ENCODE data around the gene PNMT.

PNMT gene

DNA sequence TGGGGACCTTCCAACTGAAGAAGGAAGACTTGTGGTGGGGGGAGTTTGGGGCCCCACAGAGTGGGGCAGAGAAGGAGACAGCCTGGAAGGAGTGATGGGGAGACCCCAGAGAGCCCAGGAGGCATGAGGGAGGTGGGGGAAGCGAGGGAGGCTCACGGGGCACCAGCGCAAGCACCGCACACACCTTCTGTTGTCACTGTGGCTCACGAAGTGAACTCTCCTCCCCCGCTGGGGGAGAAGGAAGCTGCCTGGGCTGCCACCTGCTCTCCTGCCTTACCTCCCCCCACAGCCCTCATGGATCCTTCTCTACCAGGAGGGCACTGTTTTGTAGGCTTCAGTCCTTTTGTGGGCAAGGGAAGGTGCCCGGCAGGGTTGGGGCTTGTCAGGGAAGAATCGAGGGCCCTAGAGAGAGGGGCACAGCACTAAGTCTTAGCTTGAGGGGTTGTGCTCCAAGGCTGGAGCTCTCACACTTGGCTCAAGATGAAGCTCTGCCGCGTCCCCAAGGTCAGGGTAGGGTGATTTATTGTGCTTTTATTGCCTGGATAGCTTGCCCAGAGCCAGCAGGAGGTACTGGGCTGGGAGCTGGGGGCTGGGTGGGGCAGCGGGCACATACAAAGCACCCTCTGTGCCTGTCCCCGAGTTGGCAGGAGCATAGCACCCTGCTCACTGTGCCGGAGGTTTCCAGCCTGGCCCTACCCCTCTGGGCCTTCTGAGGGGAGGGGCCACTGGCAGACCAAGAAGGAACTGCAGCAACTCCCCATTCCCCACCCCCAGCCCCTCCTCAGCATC is 35.9 kb upstream of the PNMT start:
- in situ Hi-C loops (cut with MboI; ENCODE audit: low sequenced_read_pairs) = no loop called here

DNA sequence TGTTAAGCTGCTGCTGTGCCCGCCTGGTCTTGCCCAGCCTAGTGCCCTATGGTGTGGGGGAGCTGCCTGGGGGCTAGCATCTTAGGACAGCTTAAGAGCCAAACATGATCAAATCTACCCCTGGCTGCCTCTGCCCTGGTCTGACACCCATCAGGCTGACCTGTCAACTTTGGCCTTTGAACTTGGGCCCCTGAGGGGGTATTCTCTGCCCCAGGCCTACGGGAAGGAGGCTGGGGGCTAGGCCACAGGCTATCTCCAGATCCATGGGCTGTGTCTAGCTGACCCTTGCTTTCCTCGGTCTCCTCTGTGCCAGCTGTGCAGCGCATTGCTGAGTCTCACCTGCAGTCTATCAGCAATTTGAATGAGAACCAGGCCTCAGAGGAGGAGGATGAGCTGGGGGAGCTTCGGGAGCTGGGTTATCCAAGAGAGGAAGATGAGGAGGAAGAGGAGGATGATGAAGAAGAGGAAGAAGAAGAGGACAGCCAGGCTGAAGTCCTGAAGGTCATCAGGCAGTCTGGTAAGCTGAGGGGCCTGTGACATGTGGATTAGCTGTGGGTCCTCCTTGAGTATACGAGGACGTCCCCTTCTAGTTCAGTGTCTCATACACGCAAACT is 34.6 kb upstream of the PNMT start:
- in situ Hi-C loops (cut with MboI; ENCODE audit: low sequenced_read_pairs) = no loop called here

GRCh38 chr17:39634384-39634871 is 33.8 kb upstream of the PNMT start:
- in situ Hi-C loops (cut with MboI; ENCODE audit: low sequenced_read_pairs) = no loop called here

DNA sequence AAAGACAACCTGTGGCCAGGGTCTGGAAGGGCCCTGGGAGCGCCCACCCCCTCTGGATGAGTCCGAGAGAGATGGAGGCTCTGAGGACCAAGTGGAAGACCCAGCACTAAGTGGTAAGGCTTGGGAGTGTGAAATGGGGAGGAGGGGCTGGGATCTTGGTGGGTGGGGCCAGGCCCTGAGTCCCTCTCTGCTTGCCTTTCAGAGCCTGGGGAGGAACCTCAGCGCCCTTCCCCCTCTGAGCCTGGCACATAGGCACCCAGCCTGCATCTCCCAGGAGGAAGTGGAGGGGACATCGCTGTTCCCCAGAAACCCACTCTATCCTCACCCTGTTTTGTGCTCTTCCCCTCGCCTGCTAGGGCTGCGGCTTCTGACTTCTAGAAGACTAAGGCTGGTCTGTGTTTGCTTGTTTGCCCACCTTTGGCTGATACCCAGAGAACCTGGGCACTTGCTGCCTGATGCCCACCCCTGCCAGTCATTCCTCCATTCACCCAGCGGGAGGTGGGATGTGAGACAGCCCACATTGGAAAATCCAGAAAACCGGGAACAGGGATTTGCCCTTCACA is 32.6 kb upstream of the PNMT start:
- in situ Hi-C loops (cut with MboI; ENCODE audit: low sequenced_read_pairs) = no loop called here

DNA sequence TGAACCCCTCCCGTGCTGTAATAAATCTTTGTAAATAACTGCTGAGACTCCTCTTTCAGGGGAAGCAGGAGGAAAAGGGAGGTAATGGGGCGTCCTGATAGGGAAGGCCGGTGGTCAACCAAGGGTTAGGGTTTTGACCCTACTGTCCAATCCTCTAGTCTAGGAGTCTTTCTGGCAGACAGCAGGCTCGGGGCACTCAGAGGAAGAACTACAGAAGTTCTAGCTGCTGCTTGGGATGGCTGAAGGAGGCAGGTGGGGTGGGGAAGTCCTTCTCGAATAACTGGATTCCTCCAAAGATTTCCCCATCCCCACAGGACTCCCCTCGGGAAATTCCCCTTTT is 31.7 kb upstream of the PNMT start:
- in situ Hi-C loops (cut with MboI; ENCODE audit: low sequenced_read_pairs) = no loop called here

- in situ Hi-C loops (cut with MboI; ENCODE audit: low sequenced_read_pairs) = no loop called here
Measured at GRCh38 chr17:39636927-39637736, 31.1 kb upstream of the PNMT start, which contains the start of gene STARD3. TSS of gene STARD3 (plus strand) at chr17:39637144. CDS start at chr17:39653532, 16,388 bp downstream.

GRCh38 chr17:39638317-39638716 is 29.9 kb upstream of the PNMT start:
- in situ Hi-C loops (cut with MboI; ENCODE audit: low sequenced_read_pairs) = no loop called here

DNA sequence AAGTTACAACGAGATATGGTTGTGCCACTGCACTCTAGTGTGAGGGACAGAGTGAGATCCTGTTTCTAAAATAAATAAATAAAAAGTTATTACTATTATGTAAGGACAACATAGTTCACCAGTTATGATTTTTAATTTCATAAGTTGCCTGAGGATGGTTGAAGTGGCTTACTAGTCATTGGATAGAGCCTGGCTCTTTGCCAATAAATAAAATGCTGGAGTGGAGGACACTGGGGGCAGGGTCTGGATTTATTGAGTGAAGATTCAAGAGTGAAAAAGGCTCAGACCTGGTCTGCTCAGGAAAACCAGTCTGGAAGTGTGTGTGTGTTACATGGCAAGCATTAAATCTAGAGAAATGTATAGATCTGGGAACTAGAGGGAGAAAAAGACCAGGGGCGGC is 29.2 kb upstream of the PNMT start:
- in situ Hi-C loops (cut with MboI; ENCODE audit: low sequenced_read_pairs) = no loop called here

- in situ Hi-C loops (cut with MboI; ENCODE audit: low sequenced_read_pairs) = no loop called here
Measured at GRCh38 chr17:39639566-39640458, 28.4 kb upstream of the PNMT start.

DNA sequence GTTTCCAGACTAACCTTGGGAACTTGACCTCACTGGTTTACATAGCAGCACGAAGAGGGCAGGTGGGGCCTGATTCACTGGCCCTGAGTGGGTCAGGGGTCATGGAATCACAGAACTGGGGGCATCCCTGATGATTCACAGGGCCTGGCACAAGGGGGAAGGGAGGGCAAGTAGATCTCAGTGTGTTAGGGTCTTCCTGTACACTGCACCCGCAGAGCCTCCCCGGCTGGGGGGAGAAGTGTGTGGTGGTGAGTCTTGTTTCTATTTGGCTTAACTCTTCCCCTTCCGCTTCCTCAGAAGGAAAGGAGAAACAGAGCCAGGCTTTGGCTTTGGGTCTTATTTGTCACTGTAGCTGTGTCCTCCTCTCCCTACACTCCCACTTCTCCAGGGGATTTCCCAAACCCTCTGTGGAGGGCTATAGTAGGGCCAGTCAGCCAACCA is 27.6 kb upstream of the PNMT start:
- in situ Hi-C loops (cut with MboI; ENCODE audit: low sequenced_read_pairs) = no loop called here

DNA sequence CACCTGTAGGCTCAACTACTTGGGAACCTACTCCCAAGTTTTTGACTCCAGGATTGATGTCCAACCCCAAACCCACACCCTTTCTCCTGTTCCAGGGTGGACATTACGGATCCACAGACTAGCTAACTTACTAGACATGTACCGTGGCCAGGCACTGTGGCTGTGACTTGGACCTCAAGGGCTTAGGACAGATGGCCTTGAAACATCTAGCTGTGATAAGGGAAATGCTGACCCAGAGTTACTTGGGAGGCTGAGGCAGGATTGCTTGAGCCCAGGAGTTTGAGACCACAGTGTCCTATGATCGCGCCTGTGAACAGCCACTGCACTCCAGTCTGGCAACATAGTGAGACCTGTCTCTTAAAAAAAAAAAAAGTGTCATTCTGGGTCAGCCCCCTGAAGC is 27.2 kb upstream of the PNMT start:
- in situ Hi-C loops (cut with MboI; ENCODE audit: low sequenced_read_pairs) = no loop called here

- in situ Hi-C loops (cut with MboI; ENCODE audit: low sequenced_read_pairs) = no loop called here
Measured at GRCh38 chr17:39641883-39642282, 26.4 kb upstream of the PNMT start.

GRCh38 chr17:39642291-39643074 is 25.8 kb upstream of the PNMT start:
- in situ Hi-C loops (cut with MboI; ENCODE audit: low sequenced_read_pairs) = no loop called here

DNA sequence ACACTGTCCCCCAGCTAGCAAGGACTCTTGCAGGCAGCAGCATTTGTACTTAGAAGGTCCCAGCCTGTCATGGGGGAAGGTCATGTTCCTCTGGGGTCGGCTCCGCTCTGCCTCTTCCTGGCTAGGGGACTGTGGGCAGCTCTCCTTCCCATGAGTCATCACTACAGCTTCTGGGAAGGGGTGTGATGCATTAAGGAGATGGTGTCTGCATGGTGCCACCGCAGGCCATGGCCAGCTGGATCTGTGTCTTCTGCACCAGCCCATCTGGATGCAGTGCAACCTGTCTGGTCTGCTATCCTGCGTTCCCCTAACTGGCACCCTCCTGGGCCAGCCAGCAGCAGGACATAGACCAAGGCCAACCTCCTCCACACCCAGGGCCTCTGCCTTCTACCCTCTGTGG is 25.0 kb upstream of the PNMT start:
- in situ Hi-C loops (cut with MboI; ENCODE audit: low sequenced_read_pairs) = no loop called here

- in situ Hi-C loops (cut with MboI; ENCODE audit: low sequenced_read_pairs) = no loop called here
Measured at GRCh38 chr17:39647256-39647655, 21.0 kb upstream of the PNMT start.

GRCh38 chr17:39648616-39649366 is 19.5 kb upstream of the PNMT start:
- in situ Hi-C loops (cut with MboI; ENCODE audit: low sequenced_read_pairs) = no loop called here

DNA sequence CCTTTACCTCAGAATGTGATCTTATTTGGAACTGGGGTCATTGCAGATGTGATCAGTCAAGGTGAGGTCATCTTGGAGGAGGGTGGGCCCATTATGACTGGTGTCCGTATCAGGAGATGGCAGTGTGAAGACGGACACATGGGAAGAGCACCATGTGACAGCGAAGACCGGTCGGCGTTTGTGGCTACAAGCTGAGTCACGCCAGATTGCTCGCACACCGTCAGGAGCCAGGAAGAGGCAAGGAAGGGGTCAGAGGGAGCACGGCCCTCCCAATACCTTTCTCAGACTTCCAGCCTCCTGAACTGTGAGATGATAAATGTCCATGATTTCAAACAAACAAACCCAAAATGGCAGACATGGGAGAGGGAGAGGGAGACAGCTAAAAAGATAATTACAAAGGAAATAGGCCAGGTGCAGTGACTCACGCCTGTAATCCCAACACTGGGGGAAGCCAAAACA is 18.1 kb upstream of the PNMT start:
- in situ Hi-C loops (cut with MboI; ENCODE audit: low sequenced_read_pairs) = no loop called here

DNA sequence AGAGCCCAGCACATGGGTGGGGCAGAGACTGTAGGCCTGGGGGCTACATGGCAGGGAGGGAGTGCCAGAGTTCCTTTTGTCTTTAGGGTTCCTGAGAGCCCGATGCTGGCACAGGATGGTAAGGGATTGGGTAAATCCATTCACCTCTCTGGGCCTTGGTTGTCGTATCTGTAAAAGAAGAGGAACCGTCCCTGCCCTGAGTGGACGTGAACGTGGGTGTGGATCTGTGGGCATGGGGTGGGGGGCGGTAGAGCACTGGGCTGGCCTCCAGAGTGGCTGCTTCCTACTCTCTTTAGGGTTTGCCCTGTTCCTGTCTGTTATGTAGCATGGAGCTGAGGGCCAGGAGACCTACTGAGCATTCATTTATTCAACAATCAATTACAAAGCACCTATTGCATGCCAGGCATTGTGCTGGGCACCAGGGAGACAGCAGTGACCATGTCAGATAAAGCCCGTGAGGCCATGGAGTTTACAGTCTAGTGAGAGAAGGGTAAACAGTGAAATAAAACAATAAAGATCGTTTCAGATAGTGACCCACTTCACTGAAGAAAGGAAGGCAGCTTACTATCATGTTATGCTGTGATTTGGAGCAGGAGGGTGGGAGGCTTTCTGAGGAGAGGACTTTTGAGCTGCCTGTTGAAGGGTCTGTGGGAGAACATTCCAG is 16.2 kb upstream of the PNMT start:
- in situ Hi-C loops (cut with MboI; ENCODE audit: low sequenced_read_pairs) = no loop called here

Measured in HL-60/S4 treated with retinoic acid at 250 ng/mL for 4 days and 3 days (cell line).